SK-N-MC (cell line): Measurements from ENCODE around the gene PRR19.

Experiments
- EZH2 ChIP-seq: fragments of 200-600 bp; sonication (generic); IDR thresholded peaks from one replicate; pipeline ENCODE4 v1.6.1; 2017; ENCODE audit warnings: antibody characterized with exemption
- FOXP2 ChIP-seq: optimal IDR thresholded peaks from 2 replicates; pipeline ENCODE3; 2011; ENCODE audit warnings: mild to moderate bottlenecking, moderate library complexity; ENCODE audit not compliant: insufficient read depth; ENCODE audit errors: extremely low read length, control extremely low read depth

DNA sequence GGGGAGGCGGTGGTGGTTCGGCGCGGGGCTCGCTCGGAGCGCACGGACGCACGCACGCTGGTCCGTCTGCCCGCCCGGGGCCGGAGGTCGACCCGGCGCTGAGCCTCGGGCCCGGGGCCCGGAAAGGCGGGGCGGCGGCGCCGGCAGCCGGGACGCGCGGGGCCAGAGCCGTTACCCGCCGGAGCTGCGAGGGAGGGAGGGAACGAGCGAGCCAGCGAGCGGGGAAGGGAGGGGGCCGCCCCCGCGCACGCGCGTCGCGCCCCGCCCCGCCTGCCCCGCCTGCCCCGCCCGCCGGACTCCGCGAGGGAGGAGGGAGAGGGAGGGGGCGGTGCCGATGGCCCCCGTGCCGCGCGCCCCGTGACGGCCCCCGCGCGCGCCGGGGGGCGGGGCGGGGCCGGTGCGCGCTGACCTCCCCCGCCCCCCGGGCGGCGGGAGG is 17.8 kb upstream of the PRR19 start:
- TF ChIP-seq FOXP2 (no peak), EZH2 (no peak)
